GM18870 (cell line): ENCODE data around the gene TRMT6.

Experiments used
- ATAC-seq: cut with Tn5 transposase; IDR thresholded peaks from one replicate; pipeline ENCODE4 v1.9.1; 2021; ENCODE audit warnings: moderate library complexity; ENCODE audit not compliant: unreplicated experiment

The TRMT6 gene

GRCh38 chr20:5950271-5951031 lies at the start of gene TRMT6, which contains the start of gene MCM8:
Gene TRMT6 (minus strand): TSS chr20:5950533. CDS start chr20:5950405, 128 bp downstream.
Gene MCM8 (plus strand): TSS chr20:5950652. CDS start chr20:5952016, 1,364 bp downstream.
- peak; percentile 96 for ATAC-seq

- ATAC-seq = no peak
Measured at GRCh38 chr20:5999783-6000182, 49.5 kb upstream of the TRMT6 start.

- peak; percentile 92 for ATAC-seq
Measured at GRCh38 chr20:5996765-5997164, 46.4 kb upstream of the TRMT6 start.

- no peak for ATAC-seq
Measured at GRCh38 chr20:5991623-5992441, 41.5 kb upstream of the TRMT6 start.

- no peak for ATAC-seq
Measured at GRCh38 chr20:5990946-5991345, 40.6 kb upstream of the TRMT6 start.

GRCh38 chr20:5989539-5989938 lies 39.2 kb upstream of the TRMT6 start:
- no peak for ATAC-seq

- no peak for ATAC-seq
Measured at GRCh38 chr20:5987383-5987782, 37.0 kb upstream of the TRMT6 start.

GRCh38 chr20:5980720-5981538 lies 30.6 kb upstream of the TRMT6 start:
- ATAC-seq = no peak

GRCh38 chr20:5979801-5980200 lies 29.5 kb upstream of the TRMT6 start:
- ATAC-seq = no peak

GRCh38 chr20:5977975-5978374 lies 27.6 kb upstream of the TRMT6 start:
- no peak for ATAC-seq

- no peak for ATAC-seq
Measured at GRCh38 chr20:5977223-5977622, 26.9 kb upstream of the TRMT6 start.

- no peak for ATAC-seq
Measured at GRCh38 chr20:5975778-5976177, 25.4 kb upstream of the TRMT6 start.

- ATAC-seq = no peak
Measured at GRCh38 chr20:5974531-5974930, 24.2 kb upstream of the TRMT6 start.

GRCh38 chr20:5973971-5974370 lies 23.6 kb upstream of the TRMT6 start:
- no peak for ATAC-seq

GRCh38 chr20:5973172-5973571 lies 22.8 kb upstream of the TRMT6 start:
- ATAC-seq = no peak

- no peak for ATAC-seq
Measured at GRCh38 chr20:5971203-5971602, 20.9 kb upstream of the TRMT6 start.

GRCh38 chr20:5970381-5970780 lies 20.0 kb upstream of the TRMT6 start:
- ATAC-seq = no peak

GRCh38 chr20:5969940-5970339 lies 19.6 kb upstream of the TRMT6 start:
- no peak for ATAC-seq

GRCh38 chr20:5969348-5969935 lies 19.1 kb upstream of the TRMT6 start:
- ATAC-seq = no peak

GRCh38 chr20:5968462-5968861 lies 18.1 kb upstream of the TRMT6 start:
- no peak for ATAC-seq

GRCh38 chr20:5967469-5967868 lies 17.1 kb upstream of the TRMT6 start:
- no peak for ATAC-seq
